B cell (primary cell): ENCODE measurements around the gene ARHGAP26. TPM values are rescaled to one million over a fixed set of nuclear protein-coding genes. Genes with fewer than 3 reads are reported as not detected.

Experiments used
- ATAC-seq: fragments of 200-7000 bp; cut with Tn5 transposase; one replicate; pipeline ENCODE4 v1.10.0; 2021; ENCODE audit warnings: low read depth, mild to moderate bottlenecking, moderate number of reproducible peaks, moderate library complexity
- CTCF ChIA-PET: fragments of 350-600 bp; sonication (Branson Sonifier 250); formaldehyde crosslinking; loops from one replicate; lab custom pipeline; 2021; ENCODE audit warnings: antibody characterized with exemption, inconsistent platforms; lab: Charles Lee
- POLR2A ChIA-PET: fragments of 350-600 bp; sonication (Branson Sonifier 250); formaldehyde crosslinking; loops from one replicate; lab custom pipeline; 2021; ENCODE audit warnings: antibody characterized with exemption; lab: Charles Lee
- DNase-seq: peaks from one replicate; pipeline ENCODE4 v3.0.0; 2013
- H2AFZ ChIP-seq: 2 replicates; pipeline ENCODE4 v1.6.1; 2012; ENCODE audit warnings: mild to moderate bottlenecking, low read depth, low read length; ENCODE audit not compliant: insufficient read depth, poor library complexity, severe bottlenecking
- H3K27ac ChIP-seq, 2 donors: 1 replicate in 1 of 2; 2 replicates in 1 of 2; pipeline ENCODE4 v1.5.1; 2012 to 2013; ENCODE audit warnings: low read length in 2 of 2, mild to moderate bottlenecking in 2 of 2, moderate library complexity in 1 of 2
- H3K27me3 ChIP-seq, 4 experiments: fragments of 200-600 bp in 1 of 4; sonication (generic) in 1 of 4; replicated peaks in 1 of 4; 1 replicate in 2 of 4; 2 replicates in 2 of 4; pipeline versions ENCODE4 v1.6.1 to v1.7.0; 2013 to 2016; ENCODE audit warnings: low read length in 3 of 4, mild to moderate bottlenecking in 2 of 4, mixed read lengths in 1 of 4, moderate library complexity in 1 of 4; ENCODE audit not compliant: insufficient read depth in 4 of 4, control insufficient read depth in 3 of 4; ENCODE audit errors: control extremely low read depth in 1 of 4
- H3K36me3 ChIP-seq, 2 experiments: replicated peaks in 1 of 2; 1 replicate in 1 of 2; 2 replicates in 1 of 2; pipeline versions ENCODE4 v1.6.1 to v1.7.1; 2013; ENCODE audit warnings: low read length in 1 of 2; ENCODE audit not compliant: insufficient read depth in 2 of 2, control insufficient read depth in 1 of 2; ENCODE audit errors: control extremely low read depth in 1 of 2, extremely low read depth in 1 of 2
- H3K4me1 ChIP-seq, 2 donors: fragments of 200-600 bp in 1 of 2; sonication (generic) in 1 of 2; 1 replicate in 1 of 2; 2 replicates in 1 of 2; pipeline versions ENCODE4 v1.5.1 to v1.6.1; 2013 to 2017; ENCODE audit warnings: low read length in 2 of 2; ENCODE audit not compliant: control insufficient read depth in 2 of 2, insufficient read depth in 2 of 2
- H3K4me2 ChIP-seq: replicated peaks from 2 replicates; pipeline ENCODE3; 2012; ENCODE audit warnings: mild to moderate bottlenecking, low read depth, low read length; ENCODE audit not compliant: poor library complexity, severe bottlenecking
- H3K4me3 ChIP-seq, 5 experiments: fragments of 200-600 bp in 1 of 5; sonication (generic) in 1 of 5; 1 replicate in 3 of 5; 2 replicates in 2 of 5; pipeline versions ENCODE4 v1.5.1 to v1.7.0; 2011 to 2016; ENCODE audit warnings: low read length in 4 of 5, mild to moderate bottlenecking in 4 of 5, low read depth in 2 of 5, control low read depth in 1 of 5, moderate library complexity in 1 of 5; ENCODE audit not compliant: insufficient read depth in 1 of 5; ENCODE audit errors: control extremely low read depth in 1 of 5, extremely low read depth in 1 of 5
- H3K79me2 ChIP-seq: fragments of 200-600 bp; sonication (generic); one replicate; pipeline ENCODE4 v1.6.0; 2016; ENCODE audit warnings: low read length; ENCODE audit not compliant: control insufficient read depth, insufficient read depth
- H3K9ac ChIP-seq: fragments of 200-600 bp; sonication (generic); 2 replicates; pipeline ENCODE4 v1.6.1; 2017; ENCODE audit warnings: mild to moderate bottlenecking, low read length, moderate library complexity
- H3K9me3 ChIP-seq, 3 donors: one replicate each; pipeline versions ENCODE4 v1.6.1 to v1.7.1; 2013; ENCODE audit warnings: low read length in 2 of 3; ENCODE audit not compliant: control insufficient read depth in 2 of 3, insufficient read depth in 1 of 3; ENCODE audit errors: control extremely low read depth in 1 of 3
- H4K20me1 ChIP-seq: 2 replicates; pipeline ENCODE4 v1.6.0; 2012; ENCODE audit warnings: mild to moderate bottlenecking, low read length; ENCODE audit not compliant: insufficient read depth, control insufficient read depth, poor library complexity, severe bottlenecking
- H3K27ac Mint-ChIP-seq: one replicate; pipeline ENCODE4 v1.8.0; 2021; ENCODE audit warnings: mixed read lengths
- H3K27me3 Mint-ChIP-seq: one replicate; pipeline ENCODE4 v1.8.0; 2021; ENCODE audit warnings: mixed read lengths
- H3K4me1 Mint-ChIP-seq: one replicate; pipeline ENCODE4 v1.8.0; 2021; ENCODE audit warnings: mixed read lengths
- H3K4me3 Mint-ChIP-seq: one replicate; pipeline ENCODE4 v1.8.0; 2021; ENCODE audit warnings: mixed read lengths
- H3K9me3 Mint-ChIP-seq: one replicate; pipeline ENCODE4 v1.8.0; 2022; ENCODE audit warnings: mixed read lengths; ENCODE audit not compliant: insufficient read depth
- CTCF ChIP-seq: fragments of 200-600 bp; IDR thresholded peaks from one replicate; pipeline ENCODE4 v1.8.0; 2022; ENCODE audit warnings: antibody characterized with exemption, mild to moderate bottlenecking
- EZH2 ChIP-seq: IDR thresholded peaks from 2 replicates; pipeline ENCODE4 v1.6.1; 2012; ENCODE audit warnings: borderline replicate concordance, low read depth, mild to moderate bottlenecking, moderate library complexity, low read length; ENCODE audit not compliant: insufficient read depth, poor library complexity, severe bottlenecking
- WGBS: methylation state at CpG from one replicate; pipeline ENCODE4 v1.1.5; 2013; ENCODE audit warnings: missing lambda C conversion rate; ENCODE audit not compliant: insufficient coverage; 5-methylcytosine and 5-hydroxymethylcytosine counted together
- intact Hi-C: fragments of 100-400 bp; cut with micrococcal nuclease; formaldehyde crosslinking; loops from one replicate; pipeline ENCODE4 v1.10.0; 2022
- polyA plus RNA-seq: library from polyadenylated mRNA; depleted of rRNA; stranded (reverse); fragments of >200 nt; gene quantifications from 2 replicates; pipeline ENCODE4 v1.2.3, GENCODE V29; 2012
- total RNA-seq, 2 donors: library from RNA; stranded (reverse); fragments of 120-200 nt in 1 of 2; gene quantifications; 1 replicate in 1 of 2; 2 replicates in 1 of 2; pipeline versions ENCODE4 v1.2.3 to v1.2.4, GENCODE V29; 2013 to 2022

Gene ARHGAP26
- total and polyA plus RNA-seq, 2 donors (not counting 1 experiment from before 2014, with no cell fraction given), result 1.8 to 22.5 TPM

DNA sequence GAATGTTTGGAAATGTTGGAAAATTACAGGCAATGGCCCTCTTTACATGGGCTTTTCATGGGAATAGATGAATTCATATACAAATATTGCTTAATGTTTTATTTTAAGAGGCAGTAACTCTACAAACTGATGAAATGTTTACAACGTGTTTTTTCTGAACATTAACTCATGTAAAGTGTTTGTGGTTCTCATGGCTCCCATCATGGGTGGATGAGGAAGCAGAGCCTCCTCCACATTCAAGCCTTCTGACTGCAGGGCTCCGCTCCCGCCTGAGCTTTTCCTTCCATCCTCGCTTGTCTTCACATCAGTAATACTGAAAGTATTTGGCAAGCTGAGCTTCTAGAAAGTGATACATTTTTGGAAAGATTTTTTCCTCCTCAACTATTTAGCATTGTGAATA lies 204.2 kb downstream of the ARHGAP26 start:
- peaks cover 25% of the 10 kb centered on the region for H3K4me1 Mint-ChIP-seq
- intact Hi-C loops, result no loop called here

GRCh38 chr5:142976861-142977260 lies 206.7 kb downstream of the ARHGAP26 start:
- Histone ChIP-seq H3K27me3 (no peaks in the 10 kb centered on the region), H3K27ac (no peak overlapping the region), H3K4me3 (no peak overlapping the region), H3K79me2 (no peaks in the 10 kb centered on the region), H3K36me3 (no peaks in the 10 kb centered on the region), H3K9ac (no peak overlapping the region), H2AFZ (no peak overlapping the region), H3K9me3 (no peaks in the 10 kb centered on the region), H3K4me1 (peaks cover 6 to 7% of the 10 kb centered on the region in 2 donors), H3K4me2 (no peak overlapping the region), H4K20me1 (no peaks in the 10 kb centered on the region)
- no peaks in the 10 kb centered on the region for H3K9me3 Mint-ChIP-seq
- H3K27ac Mint-ChIP-seq, result no peak overlapping the region
- peaks cover 14% of the 10 kb centered on the region for H3K4me1 Mint-ChIP-seq
- ChIA-PET POLR2A (no interaction called here), CTCF (interaction anchor here (2.2 kb wide), 1 partner anchor 21 kb away, joined by 5 read pairs; no protein-coding TSS in a partner anchor)
- ATAC-seq, result no peak
- WGBS, result 100% methylated on average over 3 of the region's 3 CpGs
- H3K27me3 Mint-ChIP-seq, result no peaks in the 10 kb centered on the region
- no peak for TF ChIP-seq CTCF
- TF ChIP-seq EZH2, result no peak
- intact Hi-C loops, result no loop called here
- no peak overlapping the region for H3K4me3 Mint-ChIP-seq
- no peak for DNase-seq

More for the DNA sequence above, 204.2 kb downstream of the ARHGAP26 start:
- Histone ChIP-seq H3K27ac (no peak overlapping the region), H3K4me2 (no peak overlapping the region), H3K27me3 (no peaks in the 10 kb centered on the region), H3K36me3 (no peaks in the 10 kb centered on the region), H3K4me1 (peaks cover 6 to 7% of the 10 kb centered on the region in 2 donors), H2AFZ (no peak overlapping the region), H3K9ac (no peak overlapping the region), H4K20me1 (no peaks in the 10 kb centered on the region), H3K4me3 (no peak overlapping the region), H3K79me2 (no peaks in the 10 kb centered on the region), H3K9me3 (no peaks in the 10 kb centered on the region)
- TF ChIP-seq EZH2, result no peak
- TF ChIP-seq CTCF, result no peak
- DNase-seq (no peak), ATAC-seq (no peak)
- no peak overlapping the region for H3K27ac Mint-ChIP-seq
- H3K4me3 Mint-ChIP-seq, result no peak overlapping the region
- CTCF ChIA-PET, result interaction anchor here (1.4 kb wide), 1 partner anchor 10 kb away, joined by 3 read pairs; no protein-coding TSS in a partner anchor
- H3K27me3 Mint-ChIP-seq, result no peaks in the 10 kb centered on the region
- POLR2A ChIA-PET, result no interaction called here
- no peaks in the 10 kb centered on the region for H3K9me3 Mint-ChIP-seq
- no CpG with 5 or more reads among the region's 4 CpGs for WGBS
